Measurements from ENCODE around the gene HS6ST2. TPM values are rescaled to one million over a fixed set of nuclear protein-coding genes. Genes with fewer than 3 reads are reported as not detected.

HS6ST2 gene
- total and polyA plus RNA-seq, 10 of the 15 experiments (the other 5 are each of a cell fraction or from before 2014, with no cell fraction given) = not detected

DNA sequence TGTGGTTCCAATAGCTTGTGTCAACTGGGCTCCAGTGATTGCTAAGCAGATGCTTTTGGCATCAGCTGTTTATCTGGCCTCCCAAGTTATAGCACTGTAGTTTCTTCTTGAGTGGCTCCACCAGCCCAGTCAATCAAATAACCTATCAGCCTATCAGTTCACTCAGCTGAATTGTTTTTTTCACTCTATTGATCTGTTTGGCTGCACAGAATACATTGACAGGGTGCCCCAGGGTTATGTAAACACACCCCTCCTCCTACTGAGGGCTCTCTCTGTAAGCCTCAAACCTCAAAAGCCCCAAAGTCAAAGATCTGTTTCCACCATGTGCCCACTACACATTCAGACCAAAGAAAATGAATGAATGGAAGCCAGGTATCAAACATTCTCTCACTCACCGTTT is 214.0 kb downstream of the HS6ST2 start:
- no peaks in the 10 kb centered on the region for H4K20me1 ChIP-seq (ENCODE audit: control insufficient read depth, insufficient read depth)
- in situ Hi-C loops (cut with MboI) (no loop called here), intact Hi-C loops (cut with micrococcal nuclease; ENCODE audit: unreplicated experiment) (loop anchor here (5.0 kb wide), 1 partner anchor 428 kb away; no protein-coding TSS in a partner anchor)
- DNase-seq (ENCODE audit: low read depth, low spot score) (no peak), FAIRE-seq (no peak), ATAC-seq (no peak; the same call in 1 of the 3 replicates)
- ChIA-PET POLR2A (no interaction called here), SMC1A (ENCODE audit: uncharacterized antibody, unreplicated experiment) (no interaction called here), CTCF (interaction anchor here (0.6 kb wide), 1 partner anchor 219 kb away, joined by 3 read pairs; no protein-coding TSS in a partner anchor), RAD21 (ENCODE audit: unreplicated experiment) (no interaction called here)
- no peaks in the 10 kb centered on the region for H3K27me3 ChIP-seq (replicated peaks in 1 of 2; ENCODE audit: control insufficient read depth in 2 of 2, insufficient read depth in 2 of 2, low read length in 1 of 2)
- no peaks in the 10 kb centered on the region for H3K79me2 ChIP-seq (ENCODE audit: control insufficient read depth, insufficient read depth, low read length)
- H3K9me3 ChIP-seq (replicated peaks; ENCODE audit: control insufficient read depth, insufficient read depth, low read length) = no peaks in the 10 kb centered on the region
- no TSS peak for BruUV-seq (replicated peaks)
- H3K4me2 ChIP-seq (ENCODE audit: control insufficient read depth, insufficient read depth) = no peak overlapping the region
- no peak overlapping the region for H3K4me3 ChIP-seq
- no peaks in the 10 kb centered on the region for H3K4me1 ChIP-seq (ENCODE audit: control insufficient read depth, insufficient read depth, low read length)
- H3K9ac ChIP-seq (ENCODE audit: control insufficient read depth, insufficient read depth, low read length) = no peak overlapping the region
- no peak overlapping the region for H2AFZ ChIP-seq (ENCODE audit: control insufficient read depth, low read depth, low read length)
- TF ChIP-seq PRDM15 (CRISPR knock-in tag; IDR thresholded peaks at IDR 0.05) = no peak
- TF ChIP-seq, protein P1, sequence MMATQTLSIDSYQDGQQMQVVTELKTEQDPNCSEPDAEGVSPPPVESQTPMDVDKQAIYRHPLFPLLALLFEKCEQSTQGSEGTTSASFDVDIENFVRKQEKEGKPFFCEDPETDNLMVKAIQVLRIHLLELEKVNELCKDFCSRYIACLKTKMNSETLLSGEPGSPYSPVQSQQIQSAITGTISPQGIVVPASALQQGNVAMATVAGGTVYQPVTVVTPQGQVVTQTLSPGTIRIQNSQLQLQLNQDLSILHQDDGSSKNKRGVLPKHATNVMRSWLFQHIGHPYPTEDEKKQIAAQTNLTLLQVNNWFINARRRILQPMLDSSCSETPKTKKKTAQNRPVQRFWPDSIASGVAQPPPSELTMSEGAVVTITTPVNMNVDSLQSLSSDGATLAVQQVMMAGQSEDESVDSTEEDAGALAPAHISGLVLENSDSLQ (IDR thresholded peaks at IDR 0.05) = peak; percentile 80
- no peak overlapping the region for H3K27ac ChIP-seq (ENCODE audit: control insufficient read depth, insufficient read depth)
- H3K36me3 ChIP-seq (ENCODE audit: control insufficient read depth in 2 of 2, insufficient read depth in 2 of 2, low read length in 1 of 2) = no peaks in the 10 kb centered on the region
- 0% methylated on average over 1 of the region's 1 CpG for WGBS (ENCODE audit: insufficient coverage, insufficient replicate concordance, low lambda C conversion rate, missing lambda C conversion rate)

Data from GM12878 (cell line).